ENCODE results near the gene CAST.

- TF ChIP-seq POLR2A (IDR thresholded peaks at IDR 0.05) (no peak), CTCF (IDR thresholded peaks at IDR 0.05) (no peak)
Observed at GRCh38 chr5:96819806-96820205, 157.6 kb downstream of the CAST start.
